Thoracic aorta (tissue), 2 donors: Measurements from ENCODE around the gene FSTL1. TPM values are rescaled to one million over a fixed set of nuclear protein-coding genes. Genes with fewer than 3 reads are reported as not detected.

ENCODE experiments used
- ATAC-seq: fragments of 150-250 bp; one replicate; pipeline ENCODE4 v1.8.0; 2017; ENCODE audit warnings: low read depth; ENCODE audit not compliant: insufficient number of reproducible peaks, low FRiP score
- DNase-seq: peaks from one replicate; pipeline ENCODE4 v3.0.0-alpha.2; 2020; ENCODE audit warnings: low spot score
- H3K27ac ChIP-seq, 2 donors: fragments of 200-600 bp; sonication (generic); 1 replicate in 1 of 2; 2 replicates in 1 of 2; pipeline ENCODE4 v1.5.1; 2016; ENCODE audit warnings: mild to moderate bottlenecking in 2 of 2, moderate library complexity in 2 of 2
- H3K27me3 ChIP-seq: fragments of 200-600 bp; sonication (generic); replicated peaks from 2 replicates; pipeline ENCODE4 v1.6.0; 2016; ENCODE audit warnings: mild to moderate bottlenecking; ENCODE audit not compliant: insufficient read depth
- H3K36me3 ChIP-seq: fragments of 200-600 bp; sonication (generic); one replicate; pipeline ENCODE4 v1.5.1; 2016
- H3K4me1 ChIP-seq, 2 donors: fragments of 200-600 bp; sonication (generic); 1 replicate in 1 of 2; 2 replicates in 1 of 2; pipeline versions ENCODE4 v1.5.1 to v1.6.0; 2016; ENCODE audit warnings: low read depth in 2 of 2, mild to moderate bottlenecking in 1 of 2; ENCODE audit not compliant: control insufficient read depth in 1 of 2
- H3K4me3 ChIP-seq: fragments of 200-600 bp; sonication (generic); 2 replicates; pipeline ENCODE4 v1.5.1; 2016; ENCODE audit warnings: mild to moderate bottlenecking
- H3K9me3 ChIP-seq: fragments of 200-600 bp; sonication (generic); 2 replicates; pipeline ENCODE4 v1.5.1; 2016
- CTCF ChIP-seq: fragments of 200-600 bp; sonication (generic); IDR thresholded peaks from one replicate; pipeline ENCODE4 v1.5.1; 2019; ENCODE audit warnings: antibody characterized with exemption
- total RNA-seq, 2 donors: library from RNA; depleted of rRNA; stranded (reverse); fragments of >200 nt; gene quantifications; one replicate each; pipeline versions ENCODE4 v1.1.0 to v1.2.3, GENCODE V29; 2016

The FSTL1 gene
- total RNA-seq, 2 donors from 2014 or later, result 601 to 687 TPM

DNA sequence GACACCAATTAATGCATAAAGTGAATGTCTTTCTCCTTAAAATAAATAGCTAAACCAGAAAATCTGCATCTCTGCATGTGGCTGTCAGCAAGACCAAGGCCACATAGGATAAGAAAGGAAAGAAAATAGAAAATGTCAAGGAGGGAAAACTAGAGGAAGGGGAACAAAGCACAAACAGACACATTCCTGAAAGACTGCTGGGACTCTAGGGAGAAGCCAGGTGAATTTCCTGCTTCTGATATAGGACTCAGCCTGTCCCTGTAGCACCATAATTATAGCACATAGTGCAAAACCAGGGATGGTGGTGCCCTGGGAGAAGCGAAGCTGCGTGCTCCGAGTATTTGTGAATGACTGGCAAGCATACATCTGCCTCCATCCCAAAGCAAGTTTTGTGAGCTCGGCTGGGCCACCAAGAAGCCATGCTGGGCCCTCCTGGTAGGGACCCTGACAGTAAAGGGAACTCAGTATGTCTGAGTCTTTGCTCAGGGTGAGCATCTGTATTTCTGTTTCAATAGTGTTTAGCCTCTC, 14.2 kb downstream of the FSTL1 start:
- H3K36me3 ChIP-seq, result no peaks in the 10 kb centered on the region
- ATAC-seq (no peak), DNase-seq (no peak)
- H3K4me1 ChIP-seq, result peaks cover 70 to 100% of the 10 kb centered on the region in 2 donors
- TF ChIP-seq CTCF, result no peak
- H3K27ac ChIP-seq, result peak overlapping the region; percentile 76 to 88
- H3K4me3 ChIP-seq, result no peak overlapping the region
- no peaks in the 10 kb centered on the region for H3K27me3 ChIP-seq
- H3K9me3 ChIP-seq, result no peaks in the 10 kb centered on the region

- Histone ChIP-seq H3K27ac (peak overlapping the region; percentile 40 to 88), H3K4me1 (peaks cover 72 to 100% of the 10 kb centered on the region in 2 donors)
- ATAC-seq, result no peak
Observed at GRCh38 chr3:120435621-120436020, 15.2 kb downstream of the FSTL1 start.

DNA sequence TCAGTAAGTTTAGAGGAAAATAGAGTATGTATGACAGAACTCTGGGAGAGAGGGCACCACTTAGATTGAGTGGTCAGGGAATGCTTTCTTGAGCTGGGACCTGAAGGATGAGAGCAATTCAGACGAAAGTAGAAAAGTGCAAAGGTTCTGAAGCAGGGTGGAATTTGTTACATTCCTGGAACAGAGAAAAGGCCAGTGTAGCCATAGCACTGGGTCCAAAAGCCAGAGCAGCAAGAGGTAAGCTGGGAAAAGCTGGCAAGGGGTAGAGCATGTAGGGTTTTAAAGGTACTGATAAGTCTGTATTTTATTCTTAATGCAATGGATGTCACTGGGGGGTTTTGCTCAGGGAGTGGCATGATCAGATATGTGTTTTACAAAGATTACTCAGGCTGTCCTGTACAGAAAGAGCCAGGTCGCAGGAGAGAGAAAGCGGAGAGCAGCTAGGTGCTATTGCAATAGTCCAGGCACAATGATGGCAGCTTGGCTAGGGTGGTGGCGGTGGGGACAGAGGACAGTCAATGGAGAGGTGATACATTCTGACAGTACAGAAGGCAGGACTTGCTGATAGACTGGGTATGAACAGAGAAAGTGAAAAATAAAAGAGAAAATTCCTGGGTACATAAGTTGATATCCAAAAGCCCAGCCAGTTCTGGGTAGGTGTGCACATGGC, 17.0 kb downstream of the FSTL1 start:
- Histone ChIP-seq H3K4me3 (no peak overlapping the region), H3K9me3 (no peaks in the 10 kb centered on the region), H3K4me1 (peaks cover 71 to 100% of the 10 kb centered on the region in 2 donors), H3K36me3 (no peaks in the 10 kb centered on the region), H3K27me3 (no peaks in the 10 kb centered on the region), H3K27ac (peak overlapping the region; percentile 64 to 88)
- no peak for TF ChIP-seq CTCF
- DNase-seq (no peak), ATAC-seq (no peak)

More at GRCh38 chr3:120435621-120436020, 15.2 kb downstream of the FSTL1 start:
- DNase-seq, result no peak
- Histone ChIP-seq H3K9me3 (no peaks in the 10 kb centered on the region), H3K4me3 (no peak overlapping the region), H3K36me3 (no peaks in the 10 kb centered on the region), H3K27me3 (no peaks in the 10 kb centered on the region)
- TF ChIP-seq CTCF, result no peak

- DNase-seq, result no peak
- Histone ChIP-seq H3K4me1 (peaks cover 63 to 100% of the 10 kb centered on the region in 2 donors), H3K4me3 (peak overlapping the region; percentile 33)
Observed at GRCh38 chr3:120432150-120432860, 18.5 kb downstream of the FSTL1 start.

More at GRCh38 chr3:120432150-120432860, 18.5 kb downstream of the FSTL1 start:
- Histone ChIP-seq H3K27ac (peak overlapping the region; percentile 64 to 88), H3K9me3 (no peaks in the 10 kb centered on the region), H3K36me3 (no peaks in the 10 kb centered on the region), H3K27me3 (no peaks in the 10 kb centered on the region)
- ATAC-seq, result no peak
- TF ChIP-seq CTCF, result no peak
